ENCODE data around the gene SDHD. TPM values are rescaled to one million over a fixed set of nuclear protein-coding genes. Genes with fewer than 3 reads are reported as not detected.

The SDHD gene
- polyA plus RNA-seq (2013, experiment 1 of 2) = 59.5 TPM
- polyA plus RNA-seq (2013, experiment 2 of 2) = 62.1 TPM

DNA sequence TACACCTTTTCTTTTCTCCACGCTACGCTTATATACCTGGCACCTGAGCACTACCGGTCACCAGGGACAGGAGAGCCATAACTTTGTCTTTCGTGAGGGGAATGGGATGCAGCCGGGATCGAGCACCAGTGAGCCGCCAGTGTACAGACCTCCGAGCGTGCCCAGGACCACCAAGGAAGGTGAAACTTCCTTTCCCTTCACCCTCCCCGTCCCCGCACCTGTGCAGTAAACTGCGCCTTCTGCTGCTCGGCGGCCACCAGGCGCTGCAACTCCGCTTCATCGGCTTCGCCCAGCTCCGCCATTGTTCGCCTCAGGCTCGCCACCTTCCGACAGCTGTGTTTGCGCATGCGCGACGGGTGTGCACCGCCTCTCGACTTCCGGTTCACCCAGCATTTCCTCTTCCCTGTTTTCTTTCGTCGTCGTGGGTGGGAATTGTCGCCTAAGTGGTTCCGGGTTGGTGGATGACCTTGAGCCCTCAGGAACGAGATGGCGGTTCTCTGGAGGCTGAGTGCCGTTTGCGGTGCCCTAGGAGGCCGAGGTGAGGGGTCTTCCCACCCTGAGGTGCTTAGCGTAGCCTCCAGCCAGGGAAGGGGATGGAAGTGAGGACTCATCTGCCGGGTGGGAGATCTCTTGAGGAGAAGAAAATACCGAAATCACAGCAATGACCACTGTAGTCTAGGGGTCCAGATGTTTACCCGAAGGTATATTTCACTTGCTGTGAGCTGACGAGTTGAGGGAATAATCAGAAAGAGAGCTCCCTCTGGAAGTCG is at the start of gene SDHD, which contains the start of gene TIMM8B:
TSS of gene SDHD (plus strand) at position 452 of the 770 bp plus-strand sequence. CDS start at position 487, 35 bp downstream.
TSS of gene TIMM8B (minus strand) at position 335 of the 770 bp plus-strand sequence. CDS start at position 302, 33 bp downstream.
- peak within 1 kb of the TSS; percentile 14 for H3K27ac ChIP-seq (ENCODE audit: low read length, poor library complexity, severe bottlenecking)
- H3K23ac ChIP-seq (ENCODE audit: low read length in 2 of 2) = peak within 1 kb of the TSS in 1 of 2 experiments; percentile 29
- 0% methylated on average over 35 of the region's 45 CpGs for WGBS

DNA sequence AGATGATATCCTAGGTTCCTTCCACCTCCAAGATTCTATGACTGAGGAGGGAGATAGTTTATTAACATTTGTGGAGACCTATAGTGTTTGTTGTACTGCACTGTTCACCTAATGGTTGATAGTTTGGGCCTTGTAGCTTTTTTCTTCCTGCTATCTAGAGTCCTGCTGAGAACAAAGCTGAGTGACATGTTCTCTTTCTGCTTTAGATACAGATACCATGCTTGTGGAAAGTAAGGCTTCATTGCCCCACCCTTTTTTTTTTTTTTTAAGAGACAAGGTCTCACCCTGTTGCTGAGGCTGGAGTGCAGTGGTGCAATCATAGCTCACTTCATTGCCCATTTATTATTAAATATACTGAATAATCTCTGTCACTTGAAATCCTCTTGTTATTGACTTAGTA is 49.1 kb upstream of the SDHD start:
- no peak overlapping the region for H2BK12ac ChIP-seq (ENCODE audit: low read length in 2 of 2)
- no peak overlapping the region for H3K18ac ChIP-seq (ENCODE audit: low read depth in 1 of 2, low read length in 2 of 2)
- no peak overlapping the region for H2AFZ ChIP-seq (ENCODE audit: low read depth, low read length)
- no peak overlapping the region for H3K4me2 ChIP-seq (ENCODE audit: low read length, poor library complexity, severe bottlenecking)
- no peak for DNase-seq
- no peak overlapping the region for H2BK15ac ChIP-seq (ENCODE audit: low read depth, poor library complexity, severe bottlenecking)
- H2AK5ac ChIP-seq (ENCODE audit: low read length, severe bottlenecking) = no peak overlapping the region
- no peaks in the 10 kb centered on the region for H3K4me1 ChIP-seq (ENCODE audit: control insufficient read depth, insufficient read depth, low read depth, low read length)
- no peak overlapping the region for H2BK120ac ChIP-seq (ENCODE audit: low read depth, low read length)
- no peak overlapping the region for H3K4me3 ChIP-seq (ENCODE audit: insufficient read depth in 1 of 2, low read depth in 1 of 2, low read length in 2 of 2)
- H3K9ac ChIP-seq (ENCODE audit: low read length) = no peak overlapping the region
- H4K91ac ChIP-seq (ENCODE audit: low read length) = no peak overlapping the region
- H3K27me3 ChIP-seq (ENCODE audit: control insufficient read depth in 1 of 2, insufficient read depth in 1 of 2, low read length in 2 of 2) = no peaks in the 10 kb centered on the region
- no peak overlapping the region for H3K23ac ChIP-seq (ENCODE audit: low read length in 2 of 2)
- H3K36me3 ChIP-seq (ENCODE audit: control insufficient read depth in 1 of 2, insufficient read depth in 2 of 2, low read depth in 1 of 2, low read length in 2 of 2) = peaks cover 11 to 71% of the 10 kb centered on the region in 2 experiments
- H3K4ac ChIP-seq (ENCODE audit: low read depth in 1 of 2, low read length in 2 of 2) = no peak overlapping the region
- H3K27ac ChIP-seq (ENCODE audit: low read length, poor library complexity, severe bottlenecking) = no peak overlapping the region
- no peak overlapping the region for H4K8ac ChIP-seq (ENCODE audit: low read length)
- no peak overlapping the region for H3K14ac ChIP-seq (ENCODE audit: low read length in 2 of 2)
- H3K9me3 ChIP-seq (ENCODE audit: control insufficient read depth, low read length) = no peaks in the 10 kb centered on the region
- H3K79me1 ChIP-seq (replicated peaks; ENCODE audit: low read length, poor library complexity, severe bottlenecking) = peaks cover 13% of the 10 kb centered on the region
- no peak overlapping the region for H2BK5ac ChIP-seq (ENCODE audit: low read depth, low read length, poor library complexity, severe bottlenecking)

More for the DNA sequence above, at the start of gene SDHD, which contains the start of gene TIMM8B:
- Histone ChIP-seq H2BK15ac (ENCODE audit: low read depth, poor library complexity, severe bottlenecking) (no peak within 1 kb of the TSS), H3K27me3 (ENCODE audit: control insufficient read depth in 1 of 2, insufficient read depth in 1 of 2, low read length in 2 of 2) (no peaks in the 10 kb centered on the region), H3K36me3 (ENCODE audit: control insufficient read depth in 1 of 2, insufficient read depth in 2 of 2, low read depth in 1 of 2, low read length in 2 of 2) (peaks cover 8 to 75% of the 10 kb centered on the region in 2 experiments), H3K79me1 (replicated peaks; ENCODE audit: low read length, poor library complexity, severe bottlenecking) (peaks cover 19% of the 10 kb centered on the region), H2BK5ac (ENCODE audit: low read depth, low read length, poor library complexity, severe bottlenecking) (no peak within 1 kb of the TSS), H2BK120ac (ENCODE audit: low read depth, low read length) (no peak within 1 kb of the TSS), H3K18ac (ENCODE audit: low read depth in 1 of 2, low read length in 2 of 2) (peak within 1 kb of the TSS; percentile 45 to 92), H3K9ac (ENCODE audit: low read length) (peak within 1 kb of the TSS; percentile 96), H3K9me3 (ENCODE audit: control insufficient read depth, low read length) (no peaks in the 10 kb centered on the region), H3K4ac (ENCODE audit: low read depth in 1 of 2, low read length in 2 of 2) (peak within 1 kb of the TSS; percentile 71), H2BK12ac (ENCODE audit: low read length in 2 of 2) (no peak within 1 kb of the TSS), H3K4me3 (ENCODE audit: insufficient read depth in 1 of 2, low read depth in 1 of 2, low read length in 2 of 2) (peak within 1 kb of the TSS; percentile 71 to 85), H3K4me2 (ENCODE audit: low read length, poor library complexity, severe bottlenecking) (peak within 1 kb of the TSS; percentile 87), H4K8ac (ENCODE audit: low read length) (peak within 1 kb of the TSS; percentile 95), H4K91ac (ENCODE audit: low read length) (peak within 1 kb of the TSS; percentile 86), H3K14ac (ENCODE audit: low read length in 2 of 2) (peak within 1 kb of the TSS in 1 of 2 experiments; percentile 72), H2AK5ac (ENCODE audit: low read length, severe bottlenecking) (peak within 1 kb of the TSS; percentile 32), H2AFZ (ENCODE audit: low read depth, low read length) (peak within 1 kb of the TSS; percentile 18), H3K4me1 (ENCODE audit: control insufficient read depth, insufficient read depth, low read depth, low read length) (peaks cover 5% of the 10 kb centered on the region)
- DNase-seq = peak; percentile 97

DNA sequence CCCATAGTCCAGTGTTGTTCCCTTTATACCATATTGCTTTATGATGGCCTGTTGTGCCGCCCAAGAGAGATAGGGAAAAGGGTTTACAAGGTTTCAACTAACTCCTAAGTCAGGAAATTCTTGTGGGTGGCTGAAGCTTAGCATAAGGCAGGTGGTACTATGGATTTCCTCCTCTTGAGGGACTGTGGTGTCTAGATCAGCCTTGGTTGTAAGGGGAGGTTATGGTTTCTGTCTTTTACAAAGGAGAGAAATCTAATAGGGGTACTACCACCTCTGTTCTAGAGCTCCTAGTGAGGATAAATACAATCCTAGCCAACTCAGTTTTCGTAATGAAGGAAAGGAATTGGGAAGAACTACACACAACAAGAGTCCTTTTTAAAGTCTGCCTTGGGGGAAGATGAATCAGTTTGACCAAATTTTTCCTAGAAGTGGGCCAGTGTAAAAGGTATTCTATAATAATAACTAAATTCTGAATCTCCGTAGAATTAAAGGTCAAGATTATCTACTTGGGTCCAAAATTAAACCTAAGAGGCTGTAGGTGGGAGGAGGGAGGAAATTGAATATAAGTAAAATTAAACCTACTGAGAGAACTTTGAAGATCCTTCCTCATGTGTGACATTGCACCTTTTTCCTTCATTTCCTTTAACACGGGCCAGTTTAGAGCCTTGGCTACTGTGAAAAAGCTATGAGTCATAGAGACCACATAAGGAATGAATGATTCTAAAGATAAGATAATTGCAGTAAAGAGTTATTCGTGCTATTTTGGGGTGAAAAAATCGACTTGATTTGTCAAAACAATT is 44.3 kb upstream of the SDHD start:
- no peak overlapping the region for H2BK12ac ChIP-seq (ENCODE audit: low read length in 2 of 2)
- H4K91ac ChIP-seq (ENCODE audit: low read length) = no peak overlapping the region
- no peak overlapping the region for H2AFZ ChIP-seq (ENCODE audit: low read depth, low read length)
- peaks cover 13 to 82% of the 10 kb centered on the region in 2 experiments for H3K36me3 ChIP-seq (ENCODE audit: control insufficient read depth in 1 of 2, insufficient read depth in 2 of 2, low read depth in 1 of 2, low read length in 2 of 2)
- H3K9me3 ChIP-seq (ENCODE audit: control insufficient read depth, low read length) = no peaks in the 10 kb centered on the region
- no peak overlapping the region for H3K27ac ChIP-seq (ENCODE audit: low read length, poor library complexity, severe bottlenecking)
- H3K4me1 ChIP-seq (ENCODE audit: control insufficient read depth, insufficient read depth, low read depth, low read length) = no peaks in the 10 kb centered on the region
- H3K79me1 ChIP-seq (replicated peaks; ENCODE audit: low read length, poor library complexity, severe bottlenecking) = peaks cover 13% of the 10 kb centered on the region
- H3K27me3 ChIP-seq (ENCODE audit: control insufficient read depth in 1 of 2, insufficient read depth in 1 of 2, low read length in 2 of 2) = no peaks in the 10 kb centered on the region
- no peak overlapping the region for H3K4ac ChIP-seq (ENCODE audit: low read depth in 1 of 2, low read length in 2 of 2)
- WGBS = 100% methylated on average over 1 of the region's 6 CpGs
- no peak overlapping the region for H3K23ac ChIP-seq (ENCODE audit: low read length in 2 of 2)
- no peak overlapping the region for H3K18ac ChIP-seq (ENCODE audit: low read depth in 1 of 2, low read length in 2 of 2)
- no peak overlapping the region for H4K8ac ChIP-seq (ENCODE audit: low read length)
- H3K4me2 ChIP-seq (ENCODE audit: low read length, poor library complexity, severe bottlenecking) = no peak overlapping the region
- no peak overlapping the region for H2BK15ac ChIP-seq (ENCODE audit: low read depth, poor library complexity, severe bottlenecking)
- peak; percentile 70 for DNase-seq
- no peak overlapping the region for H3K14ac ChIP-seq (ENCODE audit: low read length in 2 of 2)
- H2BK5ac ChIP-seq (ENCODE audit: low read depth, low read length, poor library complexity, severe bottlenecking) = no peak overlapping the region
- no peak overlapping the region for H2AK5ac ChIP-seq (ENCODE audit: low read length, severe bottlenecking)
- H3K4me3 ChIP-seq (ENCODE audit: insufficient read depth in 1 of 2, low read depth in 1 of 2, low read length in 2 of 2) = no peak overlapping the region
- no peak overlapping the region for H3K9ac ChIP-seq (ENCODE audit: low read length)
- no peak overlapping the region for H2BK120ac ChIP-seq (ENCODE audit: low read depth, low read length)

DNA sequence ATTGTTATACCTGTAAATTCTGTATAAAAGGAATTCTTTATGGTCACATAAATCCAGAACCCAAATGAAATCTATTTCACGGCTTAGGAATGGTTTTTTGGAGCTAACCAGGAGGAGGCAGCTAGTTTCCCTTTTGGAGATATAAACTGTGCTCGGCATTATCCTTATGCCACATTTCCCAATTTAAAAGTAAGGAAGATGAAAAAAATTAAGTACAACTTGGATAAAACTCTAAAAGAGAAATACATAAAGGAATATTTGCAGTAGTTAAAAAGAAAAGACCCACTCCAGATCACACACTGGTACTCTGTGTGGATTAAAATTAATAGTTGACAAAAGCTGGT is 43.7 kb upstream of the SDHD start:
- Histone ChIP-seq H3K4ac (ENCODE audit: low read depth in 1 of 2, low read length in 2 of 2) (no peak overlapping the region), H3K4me3 (ENCODE audit: insufficient read depth in 1 of 2, low read depth in 1 of 2, low read length in 2 of 2) (no peak overlapping the region), H3K36me3 (ENCODE audit: control insufficient read depth in 1 of 2, insufficient read depth in 2 of 2, low read depth in 1 of 2, low read length in 2 of 2) (peaks cover 13 to 78% of the 10 kb centered on the region in 2 experiments), H2AFZ (ENCODE audit: low read depth, low read length) (no peak overlapping the region), H3K14ac (ENCODE audit: low read length in 2 of 2) (no peak overlapping the region), H2BK15ac (ENCODE audit: low read depth, poor library complexity, severe bottlenecking) (no peak overlapping the region), H3K27ac (ENCODE audit: low read length, poor library complexity, severe bottlenecking) (no peak overlapping the region), H3K4me2 (ENCODE audit: low read length, poor library complexity, severe bottlenecking) (no peak overlapping the region), H2BK5ac (ENCODE audit: low read depth, low read length, poor library complexity, severe bottlenecking) (no peak overlapping the region), H2BK120ac (ENCODE audit: low read depth, low read length) (no peak overlapping the region), H3K27me3 (ENCODE audit: control insufficient read depth in 1 of 2, insufficient read depth in 1 of 2, low read length in 2 of 2) (no peaks in the 10 kb centered on the region), H3K9ac (ENCODE audit: low read length) (no peak overlapping the region), H2AK5ac (ENCODE audit: low read length, severe bottlenecking) (no peak overlapping the region), H3K18ac (ENCODE audit: low read depth in 1 of 2, low read length in 2 of 2) (no peak overlapping the region), H4K8ac (ENCODE audit: low read length) (no peak overlapping the region), H3K23ac (ENCODE audit: low read length in 2 of 2) (no peak overlapping the region), H3K79me1 (replicated peaks; ENCODE audit: low read length, poor library complexity, severe bottlenecking) (peaks cover 12% of the 10 kb centered on the region), H3K9me3 (ENCODE audit: control insufficient read depth, low read length) (no peaks in the 10 kb centered on the region), H3K4me1 (ENCODE audit: control insufficient read depth, insufficient read depth, low read depth, low read length) (no peaks in the 10 kb centered on the region), H2BK12ac (ENCODE audit: low read length in 2 of 2) (no peak overlapping the region), H4K91ac (ENCODE audit: low read length) (no peak overlapping the region)
- no CpG with 5 or more reads among the region's 2 CpGs for WGBS
- DNase-seq = no peak

Measured in mesenchymal stem cell (in vitro differentiated cells and primary cell).